Astrocyte of the hippocampus (primary cell): ENCODE results near the gene TSPO2.
A peak's percentile ranks its signal among the peaks of the same experiment; 100 is the strongest.

Source experiments
- DNase-seq: peaks from one replicate; pipeline ENCODE4 v3.0.0; 2011; ENCODE audit warnings: low read depth, low spot score

TSPO2 gene

DNA sequence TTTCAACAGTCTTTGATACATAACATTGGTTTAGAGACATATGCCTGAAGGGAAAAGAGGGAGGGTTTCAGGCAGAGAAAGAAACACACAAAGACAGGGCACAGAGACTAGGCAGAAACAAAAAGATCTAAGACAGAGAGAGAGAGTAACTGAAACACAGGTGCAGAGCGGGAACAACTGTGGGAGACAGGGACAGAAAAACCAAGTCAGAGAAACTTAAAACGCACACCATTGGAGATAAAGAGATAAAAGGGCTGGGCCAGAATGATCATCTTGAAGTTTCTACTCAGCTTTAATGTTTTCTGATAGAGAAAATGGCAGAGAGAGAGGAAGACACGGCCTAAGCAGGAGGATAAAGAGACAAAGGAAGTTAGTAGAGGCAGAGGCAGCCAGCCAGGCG lies 15.0 kb upstream of the TSPO2 start:
- no peak for DNase-seq

DNA sequence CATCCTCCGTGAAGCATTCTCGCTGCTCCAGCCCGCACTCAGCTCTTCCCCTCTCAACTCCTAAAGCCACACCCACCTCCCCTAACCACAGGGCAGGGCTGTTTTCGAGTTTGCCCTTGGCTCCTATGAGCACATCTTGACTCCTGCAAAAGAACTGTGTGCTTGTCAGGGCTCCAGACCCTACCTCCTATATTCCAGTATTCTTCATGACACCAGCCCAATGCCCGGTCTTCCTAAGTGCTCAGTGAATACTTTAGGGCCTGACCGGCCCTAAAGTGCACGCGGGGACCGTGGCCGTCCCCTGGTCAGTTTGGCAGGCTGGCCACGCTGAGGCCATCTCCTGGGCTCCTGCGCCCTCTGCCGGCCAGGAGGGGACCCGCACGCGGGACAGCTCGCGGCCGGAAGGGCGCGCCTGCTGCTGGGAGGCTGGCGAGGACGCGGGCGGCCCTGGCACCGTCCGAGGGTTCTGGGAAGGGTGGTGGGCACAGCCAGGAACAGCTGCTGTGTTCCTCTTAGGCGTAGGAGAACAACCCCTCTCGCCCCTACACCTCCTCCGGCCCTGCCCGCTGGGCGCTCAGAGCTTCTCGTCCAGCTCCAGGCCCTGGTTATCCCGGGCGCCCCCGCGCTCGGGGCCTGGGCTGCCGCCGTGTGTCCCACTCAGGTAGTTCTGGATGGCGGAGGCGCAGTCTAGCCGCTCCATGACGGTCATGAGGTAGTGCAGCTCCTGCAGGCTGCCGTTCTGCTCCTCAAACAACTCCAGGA lies 14.3 kb upstream of the TSPO2 start:
- peak; percentile 92 for DNase-seq

DNA sequence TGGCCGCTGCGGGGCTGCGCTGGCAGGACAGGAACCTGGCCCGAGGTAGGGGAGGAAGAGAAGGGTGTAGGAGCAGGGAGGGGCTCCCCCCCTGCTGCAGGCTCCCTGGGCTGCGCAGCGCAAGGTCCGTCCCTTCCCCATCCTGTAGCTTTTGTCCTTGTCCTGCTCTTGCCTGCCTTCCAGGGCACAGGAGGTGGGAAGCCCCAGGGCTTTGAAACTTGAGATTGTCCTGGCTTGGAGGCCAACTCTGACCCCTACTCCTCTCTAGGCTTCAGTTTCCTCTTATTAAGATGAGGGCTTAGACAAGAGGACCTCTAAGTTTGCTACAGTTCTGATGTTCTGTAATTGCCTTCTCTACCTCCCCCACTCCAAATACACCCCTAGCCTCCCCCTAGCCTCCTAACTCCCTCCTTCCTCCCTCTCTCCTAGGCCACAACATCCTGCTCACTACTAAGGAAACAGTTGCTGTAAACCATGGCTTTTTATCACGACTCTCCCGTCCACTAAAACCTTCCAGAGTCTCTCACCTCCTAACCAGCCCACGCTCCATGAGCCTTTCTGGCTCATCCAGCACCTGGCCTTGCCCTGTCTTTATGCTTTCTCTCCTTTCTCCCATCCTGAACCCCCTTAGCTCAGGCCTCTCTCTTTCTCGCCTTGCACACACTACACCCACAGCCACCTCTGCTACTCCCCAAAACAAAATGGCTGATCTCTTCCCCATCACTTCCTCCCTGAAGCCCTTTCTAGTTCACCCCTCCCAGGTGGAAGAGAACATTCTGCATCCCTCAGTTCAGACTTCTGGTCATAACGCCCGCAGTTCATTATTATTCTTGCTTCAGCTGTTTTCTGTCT lies 13.5 kb upstream of the TSPO2 start:
- no peak for DNase-seq

DNA sequence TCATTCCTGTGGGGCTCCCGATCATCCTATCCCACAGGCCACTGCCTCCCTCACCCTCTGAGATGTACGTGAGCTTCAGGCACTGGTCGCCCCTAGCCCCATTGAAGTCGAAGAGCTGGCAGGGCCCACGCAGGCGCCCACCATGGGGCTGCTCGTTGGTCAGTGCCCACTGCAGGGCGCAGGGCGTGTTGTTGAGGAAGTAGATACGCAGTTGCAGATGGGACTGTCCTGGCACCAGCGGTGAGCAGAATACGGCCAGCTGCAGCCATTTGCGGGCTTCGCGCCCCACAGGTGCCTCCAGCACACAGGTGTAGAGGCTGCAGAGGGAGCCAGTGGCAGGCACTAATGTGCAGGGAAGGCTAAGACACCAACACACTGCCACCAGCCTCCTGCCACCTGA lies 9.4 kb upstream of the TSPO2 start:
- DNase-seq: no peak

DNA sequence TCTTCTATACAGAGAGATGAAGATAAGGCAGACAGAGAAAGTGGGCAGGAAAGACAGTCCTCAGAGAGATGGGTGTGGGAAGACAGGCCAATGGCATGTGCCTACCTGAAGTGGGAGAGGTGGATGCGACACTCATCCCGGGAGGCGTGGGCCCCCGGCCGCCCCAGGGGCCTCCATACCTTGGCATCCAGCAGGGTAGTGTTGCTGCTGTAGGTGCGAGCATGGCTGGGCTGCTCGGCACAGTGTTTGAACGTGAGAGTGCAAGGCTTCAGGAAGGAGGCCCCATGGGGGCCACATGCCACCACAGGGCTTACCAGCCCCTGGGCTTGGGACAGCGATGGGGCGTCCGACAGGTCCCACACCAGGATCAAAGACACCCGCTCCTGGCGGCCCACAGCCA lies 8.5 kb upstream of the TSPO2 start:
- no peak for DNase-seq

DNA sequence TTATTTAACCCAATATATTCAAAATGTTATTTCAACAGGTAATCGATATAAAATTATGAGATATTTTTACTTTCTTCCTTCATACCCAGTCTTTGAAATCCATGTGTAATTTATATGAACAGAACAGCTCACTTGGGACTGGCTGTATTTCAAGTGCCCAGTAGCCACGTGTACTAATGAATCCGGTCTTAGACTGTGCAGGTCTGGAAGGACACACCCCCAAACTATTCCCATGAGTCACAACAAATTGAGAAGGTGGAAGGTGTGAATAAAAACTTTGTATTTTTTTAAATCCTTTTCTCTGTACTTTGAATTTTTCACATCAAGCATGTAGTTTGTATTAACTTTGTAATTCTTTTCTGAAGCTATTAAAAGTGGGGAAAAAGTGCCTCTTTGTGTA lies 6.1 kb upstream of the TSPO2 start:
- DNase-seq: peak; percentile 25

DNA sequence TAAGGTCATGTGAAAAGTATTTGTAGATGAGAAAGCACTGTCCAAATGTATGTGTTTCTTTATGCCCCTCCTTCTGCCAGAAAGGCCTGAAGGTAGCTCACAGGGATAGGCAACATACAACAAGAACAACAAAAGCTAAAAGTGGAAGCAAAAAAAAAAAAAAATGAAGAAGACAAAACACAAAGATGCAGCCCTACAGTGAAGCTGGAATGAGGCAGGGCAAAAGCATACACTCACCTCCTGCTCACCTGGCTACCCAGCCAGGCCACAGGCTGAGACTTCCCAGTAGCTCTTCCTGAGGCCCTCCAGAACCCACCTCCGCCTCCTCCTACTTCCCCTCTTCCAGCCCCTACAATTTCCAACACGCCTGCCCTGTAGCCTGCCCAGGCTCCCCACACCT lies 5.7 kb upstream of the TSPO2 start:
- no peak for DNase-seq

DNA sequence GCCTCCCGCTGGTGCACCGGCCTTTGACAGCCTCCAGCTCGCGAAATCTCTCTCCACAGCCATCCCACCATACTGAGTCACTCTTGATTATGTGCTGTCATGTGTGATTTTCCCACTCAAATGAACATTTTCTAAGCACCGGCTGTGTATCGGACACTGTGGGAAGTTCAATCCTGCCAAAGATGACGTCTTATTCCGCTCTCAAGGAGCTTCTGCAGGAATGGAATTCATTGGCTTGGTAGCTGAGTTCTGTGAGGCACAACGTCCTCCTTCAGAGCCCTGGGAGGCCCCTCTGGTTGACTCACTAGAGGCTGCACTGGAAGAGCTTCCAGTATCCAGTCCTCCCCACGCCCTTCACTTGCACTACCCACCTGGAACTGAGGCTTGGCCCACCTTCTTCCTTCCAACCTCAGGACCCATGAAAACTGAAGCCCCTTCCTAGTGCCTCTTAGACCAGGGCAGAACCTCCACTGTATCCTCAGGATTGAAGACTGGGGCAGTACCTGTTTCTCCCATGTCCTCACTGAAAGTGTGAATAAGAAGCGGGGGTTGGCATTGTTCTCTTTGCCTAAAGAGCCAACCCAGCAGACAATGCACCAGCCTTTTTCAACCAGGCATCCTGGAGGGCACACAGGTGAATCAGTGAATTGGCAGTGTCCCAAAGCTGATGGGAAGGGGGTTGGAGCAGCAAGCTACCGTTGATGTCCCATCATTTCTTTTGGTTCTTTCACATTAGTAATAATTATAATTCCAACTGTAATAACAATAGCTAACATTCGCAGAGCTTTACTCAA lies 5.0 kb upstream of the TSPO2 start:
- DNase-seq: peak; percentile 32

DNA sequence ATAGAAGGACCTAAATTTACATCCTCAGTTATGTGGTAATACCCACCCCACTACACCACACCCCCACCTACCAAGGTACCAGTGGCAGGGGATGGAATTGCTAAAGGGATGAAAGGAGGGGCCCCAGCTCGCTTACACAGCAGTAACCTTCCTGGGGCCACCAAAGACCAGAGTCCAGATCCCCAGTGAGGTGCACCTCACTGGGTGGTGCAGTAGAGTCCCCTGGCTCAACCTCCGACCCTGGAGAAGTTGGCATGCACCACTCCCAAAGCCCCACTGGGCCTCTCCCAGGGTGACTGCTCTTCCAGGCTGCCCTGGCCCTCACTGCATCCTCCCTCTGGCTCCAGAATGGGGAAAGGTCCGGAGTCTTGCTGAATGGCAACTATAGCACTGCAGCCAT lies 4.1 kb upstream of the TSPO2 start:
- no peak for DNase-seq

DNA sequence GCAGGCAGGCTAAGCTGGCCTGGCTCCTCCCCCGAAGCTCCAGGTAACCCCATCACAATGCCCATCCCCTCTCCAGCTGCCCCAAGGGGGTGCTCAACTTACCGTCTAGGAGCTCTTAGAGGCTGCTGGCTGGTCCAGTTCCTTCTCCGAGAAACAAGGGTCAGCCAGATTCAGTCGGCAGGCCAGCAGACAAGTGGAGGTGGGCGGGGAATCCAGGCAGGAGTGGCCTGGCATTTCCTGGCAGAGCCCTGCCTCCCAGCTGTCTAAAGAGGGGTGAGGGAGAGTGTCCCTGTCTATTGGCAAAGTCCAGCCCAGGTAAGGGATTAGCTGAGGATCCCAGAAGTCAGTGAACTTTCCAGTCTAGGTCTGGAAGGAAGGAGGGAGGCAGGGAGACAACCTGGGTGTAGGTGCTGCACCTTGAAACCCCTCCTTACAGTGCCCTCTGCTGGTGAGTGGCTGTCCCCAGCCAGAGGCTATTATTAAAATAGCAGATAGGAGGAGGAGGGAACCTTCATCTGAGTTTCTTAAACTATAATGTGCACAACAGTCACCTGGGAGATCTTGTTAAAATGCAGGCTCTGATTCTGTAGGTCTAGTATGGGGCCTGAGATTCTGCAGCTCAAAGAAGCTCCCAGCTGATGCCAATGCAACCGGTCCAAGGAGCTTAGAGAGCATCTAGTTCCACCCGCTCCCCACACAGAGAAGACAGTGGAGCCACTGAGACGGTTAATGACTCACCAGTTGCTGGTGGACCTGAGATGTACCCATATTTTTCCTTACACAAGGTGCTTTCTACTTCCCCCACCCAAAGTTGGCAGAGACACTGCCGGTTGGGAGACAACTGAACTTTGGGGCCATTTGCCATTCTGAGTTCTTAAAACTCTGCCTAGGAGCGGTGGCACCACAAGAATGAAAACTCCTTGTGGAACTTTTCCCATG lies 2.9 kb upstream of the TSPO2 start, which contains the start of gene UNC5CL:
Gene UNC5CL, minus strand, starts transcription at position 162 of the 939 bp plus-strand sequence. CDS start 4,147 bp downstream, outside the sequence.
- DNase-seq: peak; percentile 38

DNA sequence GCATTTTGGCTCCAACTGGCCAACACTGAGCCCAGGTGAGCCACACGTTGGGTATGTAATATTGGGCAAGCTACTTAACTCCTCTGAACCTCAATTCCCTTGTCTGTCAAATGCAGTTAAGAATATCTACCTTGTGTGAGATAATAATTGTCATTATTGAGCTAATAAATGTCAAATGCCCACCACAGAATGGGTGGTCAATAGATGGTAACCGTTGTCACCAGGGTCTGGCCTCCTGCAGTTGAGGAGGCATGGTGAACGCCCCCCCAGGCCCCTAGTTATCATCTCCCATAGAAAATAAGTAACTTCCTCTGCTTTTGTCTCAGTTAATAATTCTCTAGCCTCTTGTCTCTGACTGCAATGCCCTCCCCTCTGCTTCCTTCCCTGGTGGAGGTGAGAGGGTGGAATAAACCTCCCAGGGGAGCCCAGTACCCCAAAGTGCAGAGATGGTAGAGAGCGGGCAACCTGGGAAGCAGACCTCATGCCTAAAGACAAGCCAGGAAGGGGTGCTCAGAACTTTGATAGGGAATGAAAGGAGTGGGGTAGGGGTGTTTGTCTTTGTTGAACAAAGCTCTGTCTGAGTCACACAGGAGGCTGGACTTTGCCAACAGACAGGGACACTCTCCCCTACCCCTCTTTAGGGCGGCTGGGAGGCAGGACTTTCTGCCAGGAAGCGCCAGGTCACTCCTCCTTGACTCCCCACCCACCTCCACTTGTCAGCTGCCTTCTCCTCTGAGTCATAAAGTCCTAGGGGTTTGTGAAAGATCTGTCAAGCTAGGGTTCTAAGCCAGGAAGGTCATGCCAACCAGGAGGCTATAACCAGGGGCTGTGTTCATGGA lies 1.9 kb upstream of the TSPO2 start:
- DNase-seq: peak; percentile 37

DNA sequence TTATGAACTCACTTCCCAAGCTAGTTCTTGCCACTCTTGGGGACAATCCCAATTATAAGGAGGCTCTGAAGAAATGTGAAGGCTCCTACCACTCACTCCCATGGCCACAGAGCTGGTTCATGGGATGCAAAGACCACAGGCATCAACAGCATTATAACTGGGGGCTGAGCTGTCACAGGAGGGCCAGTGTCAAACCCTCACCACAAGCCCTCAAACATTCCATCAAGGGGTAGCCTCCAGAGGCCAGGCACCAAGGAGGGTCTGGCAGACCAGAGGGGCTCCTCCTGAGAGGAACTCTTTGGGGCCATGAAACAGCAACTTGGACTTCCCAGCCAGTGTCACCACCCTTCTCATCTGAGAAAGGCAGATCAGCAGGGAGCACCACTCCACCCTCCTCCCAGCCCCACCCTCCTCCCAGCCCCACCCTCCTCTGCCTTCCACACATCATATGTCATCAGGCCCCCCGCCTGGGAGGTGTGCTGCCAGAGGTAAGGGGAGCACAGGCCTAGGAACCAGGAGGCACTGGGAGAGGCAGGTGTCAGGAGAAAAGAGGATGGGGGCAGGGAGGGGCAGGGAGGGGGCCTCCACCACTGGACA lies 1.2 kb upstream of the TSPO2 start:
- DNase-seq: no peak

DNA sequence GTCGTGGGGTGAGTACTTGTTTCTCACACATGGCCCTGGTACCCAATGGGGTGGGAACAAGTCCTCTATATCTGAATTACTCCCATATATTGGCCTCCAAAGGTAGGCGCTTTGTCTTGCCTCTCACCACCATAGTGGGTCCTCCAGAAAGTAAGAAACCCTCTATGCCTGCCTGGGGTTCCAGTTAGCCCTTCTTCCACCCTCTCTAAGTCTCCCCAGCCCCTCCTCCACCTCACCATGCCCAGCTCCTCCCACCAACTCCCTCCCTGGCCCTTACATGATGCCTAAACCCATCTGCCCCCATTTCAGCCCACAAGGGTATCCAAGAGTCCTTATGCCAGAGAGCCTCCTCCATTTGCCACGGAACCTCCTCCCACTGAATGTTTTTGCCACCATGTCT lies 884 bp downstream of the TSPO2 start:
- DNase-seq: no peak

DNA sequence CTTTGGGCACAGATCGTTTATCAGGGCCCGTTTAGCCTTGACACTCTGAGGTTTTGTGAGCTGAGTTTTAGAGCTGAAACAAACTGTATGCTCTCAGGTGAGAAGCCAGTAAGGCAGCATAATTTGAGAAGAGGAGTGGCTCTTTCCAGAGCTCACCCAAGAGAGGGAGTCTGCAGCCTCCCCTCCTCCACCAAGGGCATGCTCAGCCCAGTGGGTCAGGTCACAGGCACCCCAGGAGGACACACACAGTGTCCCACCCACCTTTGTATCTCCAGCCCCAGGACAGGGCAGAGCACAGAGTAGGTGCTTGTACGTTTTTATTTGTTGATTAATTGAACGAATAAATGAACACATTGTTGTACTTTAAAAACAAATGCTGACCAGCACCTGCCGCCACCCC lies 3.4 kb downstream of the TSPO2 start:
- DNase-seq: no peak

DNA sequence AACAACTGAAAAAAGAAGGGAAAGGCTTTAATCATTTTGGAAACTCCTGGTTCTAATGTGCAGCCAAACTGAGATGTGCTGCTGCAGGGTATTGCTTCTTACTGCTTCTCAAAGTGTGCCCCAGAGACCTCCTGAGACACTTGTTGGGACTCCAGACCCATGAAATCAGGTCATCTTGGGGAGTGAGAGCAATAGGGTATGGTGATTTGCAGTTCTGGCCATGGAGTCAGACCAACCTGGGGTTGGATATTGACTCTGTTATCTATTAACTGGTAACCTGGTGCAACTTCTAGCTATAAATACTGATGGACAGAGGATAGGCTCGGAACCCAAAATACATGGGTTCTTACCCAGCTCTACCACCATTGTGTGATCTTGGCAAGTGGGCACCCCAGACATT lies 3.8 kb downstream of the TSPO2 start:
- no peak for DNase-seq

DNA sequence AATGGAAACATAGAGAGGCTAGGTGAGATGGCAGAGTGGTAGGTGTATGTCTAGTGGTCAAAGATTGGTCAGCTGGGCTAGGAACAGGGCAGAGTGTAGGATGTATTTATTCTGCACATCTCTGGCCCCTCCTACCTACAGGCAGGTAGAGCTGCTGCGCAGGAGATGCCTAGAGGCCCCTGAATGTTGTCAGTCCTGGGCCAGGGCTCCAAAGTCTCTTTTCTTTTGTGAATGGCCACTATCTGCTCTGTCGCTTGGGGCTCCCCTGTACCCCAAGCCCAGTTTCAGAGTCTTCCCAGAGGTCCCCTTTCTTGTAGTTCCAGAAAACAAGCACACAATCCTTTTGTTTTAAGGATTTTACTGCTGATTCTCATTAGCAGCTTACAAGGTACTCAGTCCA lies 5.0 kb downstream of the TSPO2 start:
- DNase-seq: no peak

DNA sequence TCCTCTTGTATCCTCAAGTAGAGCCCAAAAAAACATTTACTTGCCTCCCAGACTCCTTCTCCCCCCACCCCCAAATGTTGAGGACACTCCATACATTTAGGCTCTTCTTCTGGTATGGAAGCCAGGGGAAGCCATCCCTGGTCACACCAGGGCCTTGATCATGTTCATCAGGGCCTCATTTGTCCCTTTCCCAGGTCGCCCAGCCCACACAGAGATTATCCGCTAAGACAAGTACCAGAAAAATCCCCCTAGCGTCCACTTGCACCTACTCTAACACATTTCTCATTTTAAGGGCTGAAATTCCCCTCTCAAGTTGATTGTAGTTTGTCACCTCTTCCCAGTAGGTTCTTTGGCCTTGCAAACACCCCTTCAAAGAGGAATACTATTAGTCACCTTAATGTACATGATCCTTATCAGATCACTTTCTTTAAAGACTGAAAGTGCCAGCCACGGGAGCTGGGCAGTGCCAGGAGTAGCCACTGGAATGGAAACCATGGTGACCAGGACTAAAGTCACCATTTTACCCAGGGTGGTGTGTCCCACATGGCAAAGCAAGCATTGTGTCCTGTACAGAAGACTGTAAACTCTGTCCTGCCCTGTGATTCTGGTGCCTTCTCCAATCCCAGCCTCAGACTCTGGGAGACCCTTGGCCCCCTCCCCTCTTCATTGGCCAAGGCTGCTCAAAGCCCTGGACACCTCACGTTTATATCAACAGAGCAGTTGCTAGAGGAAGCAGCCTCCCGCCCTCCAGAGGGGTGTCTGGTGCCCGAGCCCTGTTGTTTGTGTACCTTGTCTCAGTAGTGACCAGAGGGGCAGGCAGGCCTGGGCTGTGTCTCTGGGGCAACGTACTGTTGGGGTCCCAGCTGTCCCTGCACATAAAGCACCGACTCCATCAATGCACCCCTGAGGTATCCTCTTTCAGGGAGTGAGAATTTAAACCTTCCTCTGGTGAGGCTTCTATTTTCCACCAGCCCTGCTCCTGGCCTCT lies 5.8 kb downstream of the TSPO2 start:
- no peak for DNase-seq

DNA sequence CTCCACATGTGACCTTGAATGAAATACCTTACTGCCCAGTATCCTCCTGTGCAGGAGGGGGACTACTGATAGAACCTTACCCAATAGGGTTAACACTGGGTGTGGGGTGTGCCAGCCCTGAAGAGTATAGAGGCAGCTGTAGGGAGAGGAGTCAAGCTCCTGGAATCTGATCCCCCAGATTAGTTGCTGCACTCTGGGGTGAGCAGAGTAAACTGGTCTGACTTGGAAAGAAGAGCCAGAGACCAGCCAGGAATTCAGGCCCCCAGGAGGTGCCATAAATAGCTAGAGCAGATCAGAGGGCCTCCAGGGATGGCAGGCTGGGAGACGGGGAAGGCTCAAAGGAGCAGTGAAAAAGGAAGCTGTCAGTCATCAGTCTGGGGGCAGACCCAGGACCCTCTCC lies 7.3 kb downstream of the TSPO2 start:
- DNase-seq: no peak

DNA sequence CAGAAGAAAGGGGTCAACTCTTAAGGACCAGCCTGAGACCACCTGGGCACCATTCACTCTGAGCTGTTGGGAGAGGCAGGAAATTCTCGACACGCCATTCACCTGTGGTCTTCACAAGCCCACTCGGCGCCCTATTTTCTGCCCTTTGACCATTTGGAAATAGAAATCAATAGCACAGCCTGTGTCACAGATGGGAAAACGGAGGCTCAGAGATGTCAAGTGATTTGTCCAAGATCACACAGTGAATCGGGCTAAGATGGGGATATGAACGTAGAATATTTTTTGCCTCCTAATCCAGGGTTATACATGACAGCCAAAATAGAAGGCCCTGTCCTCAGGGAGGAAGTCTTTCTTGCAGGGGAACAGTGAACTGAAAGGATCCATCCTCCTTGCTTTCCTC lies 7.7 kb downstream of the TSPO2 start:
- DNase-seq: no peak
